B cell (primary cell): ENCODE data around the gene LAYN. TPM values are rescaled to one million over a fixed set of nuclear protein-coding genes. Genes with fewer than 3 reads are reported as not detected.

ENCODE experiments used
- ATAC-seq: fragments of 200-7000 bp; cut with Tn5 transposase; one replicate; pipeline ENCODE4 v1.10.0; 2021; ENCODE audit warnings: low read depth, mild to moderate bottlenecking, moderate number of reproducible peaks, moderate library complexity
- CTCF ChIA-PET: fragments of 350-600 bp; sonication (Branson Sonifier 250); formaldehyde crosslinking; loops from one replicate; lab custom pipeline; 2021; ENCODE audit warnings: antibody characterized with exemption, inconsistent platforms; lab: Charles Lee
- POLR2A ChIA-PET: fragments of 350-600 bp; sonication (Branson Sonifier 250); formaldehyde crosslinking; loops from one replicate; lab custom pipeline; 2021; ENCODE audit warnings: antibody characterized with exemption; lab: Charles Lee
- DNase-seq: peaks from one replicate; pipeline ENCODE4 v3.0.0; 2013
- H2AFZ ChIP-seq: 2 replicates; pipeline ENCODE4 v1.6.1; 2012; ENCODE audit warnings: mild to moderate bottlenecking, low read depth, low read length; ENCODE audit not compliant: insufficient read depth, poor library complexity, severe bottlenecking
- H3K27ac ChIP-seq, 2 donors: 1 replicate in 1 of 2; 2 replicates in 1 of 2; pipeline ENCODE4 v1.5.1; 2012 to 2013; ENCODE audit warnings: low read length in 2 of 2, mild to moderate bottlenecking in 2 of 2, moderate library complexity in 1 of 2
- H3K27me3 ChIP-seq, 4 experiments: fragments of 200-600 bp in 1 of 4; sonication (generic) in 1 of 4; replicated peaks in 1 of 4; 1 replicate in 2 of 4; 2 replicates in 2 of 4; pipeline versions ENCODE4 v1.6.1 to v1.7.0; 2013 to 2016; ENCODE audit warnings: low read length in 3 of 4, mild to moderate bottlenecking in 2 of 4, mixed read lengths in 1 of 4, moderate library complexity in 1 of 4; ENCODE audit not compliant: insufficient read depth in 4 of 4, control insufficient read depth in 3 of 4; ENCODE audit errors: control extremely low read depth in 1 of 4
- H3K36me3 ChIP-seq, 2 experiments: replicated peaks in 1 of 2; 1 replicate in 1 of 2; 2 replicates in 1 of 2; pipeline versions ENCODE4 v1.6.1 to v1.7.1; 2013; ENCODE audit warnings: low read length in 1 of 2; ENCODE audit not compliant: insufficient read depth in 2 of 2, control insufficient read depth in 1 of 2; ENCODE audit errors: control extremely low read depth in 1 of 2, extremely low read depth in 1 of 2
- H3K4me1 ChIP-seq, 2 donors: fragments of 200-600 bp in 1 of 2; sonication (generic) in 1 of 2; 1 replicate in 1 of 2; 2 replicates in 1 of 2; pipeline versions ENCODE4 v1.5.1 to v1.6.1; 2013 to 2017; ENCODE audit warnings: low read length in 2 of 2; ENCODE audit not compliant: control insufficient read depth in 2 of 2, insufficient read depth in 2 of 2
- H3K4me2 ChIP-seq: replicated peaks from 2 replicates; pipeline ENCODE3; 2012; ENCODE audit warnings: mild to moderate bottlenecking, low read depth, low read length; ENCODE audit not compliant: poor library complexity, severe bottlenecking
- H3K4me3 ChIP-seq, 5 experiments: fragments of 200-600 bp in 1 of 5; sonication (generic) in 1 of 5; 1 replicate in 3 of 5; 2 replicates in 2 of 5; pipeline versions ENCODE4 v1.5.1 to v1.7.0; 2011 to 2016; ENCODE audit warnings: low read length in 4 of 5, mild to moderate bottlenecking in 4 of 5, low read depth in 2 of 5, control low read depth in 1 of 5, moderate library complexity in 1 of 5; ENCODE audit not compliant: insufficient read depth in 1 of 5; ENCODE audit errors: control extremely low read depth in 1 of 5, extremely low read depth in 1 of 5
- H3K79me2 ChIP-seq: fragments of 200-600 bp; sonication (generic); one replicate; pipeline ENCODE4 v1.6.0; 2016; ENCODE audit warnings: low read length; ENCODE audit not compliant: control insufficient read depth, insufficient read depth
- H3K9ac ChIP-seq: fragments of 200-600 bp; sonication (generic); 2 replicates; pipeline ENCODE4 v1.6.1; 2017; ENCODE audit warnings: mild to moderate bottlenecking, low read length, moderate library complexity
- H3K9me3 ChIP-seq, 3 donors: one replicate each; pipeline versions ENCODE4 v1.6.1 to v1.7.1; 2013; ENCODE audit warnings: low read length in 2 of 3; ENCODE audit not compliant: control insufficient read depth in 2 of 3, insufficient read depth in 1 of 3; ENCODE audit errors: control extremely low read depth in 1 of 3
- H4K20me1 ChIP-seq: 2 replicates; pipeline ENCODE4 v1.6.0; 2012; ENCODE audit warnings: mild to moderate bottlenecking, low read length; ENCODE audit not compliant: insufficient read depth, control insufficient read depth, poor library complexity, severe bottlenecking
- H3K27ac Mint-ChIP-seq: one replicate; pipeline ENCODE4 v1.8.0; 2021; ENCODE audit warnings: mixed read lengths
- H3K27me3 Mint-ChIP-seq: one replicate; pipeline ENCODE4 v1.8.0; 2021; ENCODE audit warnings: mixed read lengths
- H3K4me1 Mint-ChIP-seq: one replicate; pipeline ENCODE4 v1.8.0; 2021; ENCODE audit warnings: mixed read lengths
- H3K4me3 Mint-ChIP-seq: one replicate; pipeline ENCODE4 v1.8.0; 2021; ENCODE audit warnings: mixed read lengths
- H3K9me3 Mint-ChIP-seq: one replicate; pipeline ENCODE4 v1.8.0; 2022; ENCODE audit warnings: mixed read lengths; ENCODE audit not compliant: insufficient read depth
- CTCF ChIP-seq: fragments of 200-600 bp; IDR thresholded peaks from one replicate; pipeline ENCODE4 v1.8.0; 2022; ENCODE audit warnings: antibody characterized with exemption, mild to moderate bottlenecking
- EZH2 ChIP-seq: IDR thresholded peaks from 2 replicates; pipeline ENCODE4 v1.6.1; 2012; ENCODE audit warnings: borderline replicate concordance, low read depth, mild to moderate bottlenecking, moderate library complexity, low read length; ENCODE audit not compliant: insufficient read depth, poor library complexity, severe bottlenecking
- WGBS: methylation state at CpG from one replicate; pipeline ENCODE4 v1.1.5; 2013; ENCODE audit warnings: missing lambda C conversion rate; ENCODE audit not compliant: insufficient coverage; 5-methylcytosine and 5-hydroxymethylcytosine counted together
- intact Hi-C: fragments of 100-400 bp; cut with micrococcal nuclease; formaldehyde crosslinking; loops from one replicate; pipeline ENCODE4 v1.10.0; 2022
- polyA plus RNA-seq: library from polyadenylated mRNA; depleted of rRNA; stranded (reverse); fragments of >200 nt; gene quantifications from 2 replicates; pipeline ENCODE4 v1.2.3, GENCODE V29; 2012
- total RNA-seq, 2 donors: library from RNA; stranded (reverse); fragments of 120-200 nt in 1 of 2; gene quantifications; 1 replicate in 1 of 2; 2 replicates in 1 of 2; pipeline versions ENCODE4 v1.2.3 to v1.2.4, GENCODE V29; 2013 to 2022

Gene LAYN
- total and polyA plus RNA-seq, 2 donors (not counting 1 experiment from before 2014, with no cell fraction given), result not detected

GRCh38 chr11:111515591-111515990 lies 24.9 kb upstream of the LAYN start:
- Histone ChIP-seq H3K4me1 (peaks cover 17 to 19% of the 10 kb centered on the region in 2 donors), H3K9me3 (peaks cover 0 to 3% (median 0%) of the 10 kb centered on the region in 3 donors), H3K27ac (no peak overlapping the region), H3K9ac (no peak overlapping the region), H3K36me3 (no peaks in the 10 kb centered on the region), H4K20me1 (no peaks in the 10 kb centered on the region), H3K4me2 (no peak overlapping the region), H3K4me3 (no peak overlapping the region), H3K27me3 (peaks cover 3 to 32% (median 28%) of the 10 kb centered on the region in 4 experiments), H2AFZ (no peak overlapping the region), H3K79me2 (no peaks in the 10 kb centered on the region)
- ATAC-seq, result no peak
- intact Hi-C loops, result no loop called here
- Mint-ChIP-seq H3K4me1 (peaks cover 15% of the 10 kb centered on the region), H3K27me3 (peaks cover 33% of the 10 kb centered on the region), H3K9me3 (no peaks in the 10 kb centered on the region), H3K27ac (no peak overlapping the region), H3K4me3 (no peak overlapping the region)
- no peak for DNase-seq
- ChIA-PET CTCF (no interaction called here), POLR2A (no interaction called here)
- no CpG with 5 or more reads among the region's 2 CpGs for WGBS
- no peak for TF ChIP-seq CTCF
- TF ChIP-seq EZH2, result no peak

GRCh38 chr11:111518668-111519067 lies 21.9 kb upstream of the LAYN start:
- TF ChIP-seq EZH2, result no peak
- TF ChIP-seq CTCF, result no peak
- H3K9me3 ChIP-seq, result no peaks in the 10 kb centered on the region
- no peak overlapping the region for H3K4me3 ChIP-seq
- no peak overlapping the region for H3K9ac ChIP-seq
- H3K36me3 ChIP-seq, result no peaks in the 10 kb centered on the region
- H3K4me2 ChIP-seq, result no peak overlapping the region
- peaks cover 8% of the 10 kb centered on the region in 2 donors for H3K4me1 ChIP-seq
- POLR2A ChIA-PET, result no interaction called here
- no peaks in the 10 kb centered on the region for H3K9me3 Mint-ChIP-seq
- no peaks in the 10 kb centered on the region for H3K79me2 ChIP-seq
- H3K4me3 Mint-ChIP-seq, result no peak overlapping the region
- ATAC-seq (no peak), DNase-seq (no peak)
- CTCF ChIA-PET, result no interaction called here
- no peak overlapping the region for H2AFZ ChIP-seq
- H3K27ac Mint-ChIP-seq, result no peak overlapping the region
- WGBS, result no CpG with 5 or more reads among the region's 1 CpG
- H4K20me1 ChIP-seq, result no peaks in the 10 kb centered on the region
- peaks cover 7% of the 10 kb centered on the region for H3K4me1 Mint-ChIP-seq
- peaks cover 21% of the 10 kb centered on the region for H3K27me3 Mint-ChIP-seq
- H3K27ac ChIP-seq, result no peak overlapping the region
- intact Hi-C loops, result no loop called here
- H3K27me3 ChIP-seq, result peaks cover 0 to 13% (median 11%) of the 10 kb centered on the region in 4 experiments
